ENCODE measurements around the gene AP2B1.

AP2B1 gene

GRCh38 chr17:35630530-35631148 lies 43.5 kb downstream of the AP2B1 start:
- DNase-seq (ENCODE audit: low read depth in 2 of 2) = no peak

DNA sequence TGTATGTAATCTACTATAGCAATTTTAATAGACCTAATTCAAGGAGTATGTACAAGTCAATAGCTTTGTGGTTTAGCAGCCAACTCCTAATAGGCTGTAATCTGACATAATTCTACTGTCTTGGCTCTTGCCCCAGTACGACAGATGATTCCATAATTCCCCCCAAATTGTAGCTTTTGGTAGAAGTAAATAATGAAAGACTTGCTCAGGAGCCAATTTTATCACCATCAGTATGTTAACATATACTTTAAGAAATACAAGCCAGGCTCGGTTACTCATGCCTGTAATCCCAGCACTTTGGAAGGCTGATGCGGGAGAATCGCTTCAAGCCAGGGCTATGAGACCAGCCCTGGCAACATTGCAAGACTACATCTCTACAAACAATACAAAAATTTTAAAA lies 53.9 kb downstream of the AP2B1 start:
- no peak for DNase-seq (ENCODE audit: low read depth in 2 of 2)

DNA sequence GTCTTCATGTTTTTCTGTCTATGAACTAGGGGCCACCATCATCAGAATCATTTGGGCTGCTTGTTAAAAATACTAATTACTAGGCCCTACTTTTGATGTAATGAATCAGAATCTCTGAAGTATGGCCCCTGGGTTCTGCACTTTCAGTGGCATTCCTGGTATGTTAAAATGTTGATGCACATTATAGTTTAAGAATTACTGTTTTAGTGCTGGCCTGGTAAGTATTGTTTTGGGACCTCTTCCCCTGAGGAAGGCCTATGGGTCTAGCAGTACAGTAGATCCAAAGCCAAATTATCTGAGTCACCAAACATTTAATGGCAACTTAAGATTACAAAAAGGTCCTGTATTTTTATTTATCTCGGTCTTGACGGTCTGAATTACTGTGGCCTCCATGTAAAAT lies 58.8 kb downstream of the AP2B1 start:
- DNase-seq (ENCODE audit: low read depth in 2 of 2) = no peak

DNA sequence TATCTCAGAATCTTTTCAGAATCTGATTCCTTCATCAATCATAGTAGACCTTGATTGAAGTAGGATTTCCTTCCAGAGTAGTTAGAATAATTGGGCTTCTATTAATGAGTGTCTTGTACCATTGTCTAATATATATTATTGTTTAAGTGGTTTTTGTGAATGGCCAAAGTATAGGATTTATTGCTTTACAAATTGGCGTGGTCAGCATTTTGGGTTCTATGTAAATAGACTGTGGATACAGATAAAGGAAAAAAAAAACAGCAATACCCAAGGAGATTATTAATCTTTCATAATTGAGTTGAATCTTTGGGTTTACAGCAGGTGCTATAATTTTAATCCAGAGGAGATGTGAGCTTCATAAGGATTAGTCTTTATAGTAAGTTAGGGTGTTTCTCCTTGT lies 64.3 kb downstream of the AP2B1 start:
- no peak for DNase-seq (ENCODE audit: low read depth in 2 of 2)

- no peak for DNase-seq (ENCODE audit: low read depth in 2 of 2)
Measured at GRCh38 chr17:35653619-35654361, 66.7 kb downstream of the AP2B1 start.

GRCh38 chr17:35655303-35655702 lies 68.2 kb downstream of the AP2B1 start:
- no peak for DNase-seq (ENCODE audit: low read depth in 2 of 2)

DNA sequence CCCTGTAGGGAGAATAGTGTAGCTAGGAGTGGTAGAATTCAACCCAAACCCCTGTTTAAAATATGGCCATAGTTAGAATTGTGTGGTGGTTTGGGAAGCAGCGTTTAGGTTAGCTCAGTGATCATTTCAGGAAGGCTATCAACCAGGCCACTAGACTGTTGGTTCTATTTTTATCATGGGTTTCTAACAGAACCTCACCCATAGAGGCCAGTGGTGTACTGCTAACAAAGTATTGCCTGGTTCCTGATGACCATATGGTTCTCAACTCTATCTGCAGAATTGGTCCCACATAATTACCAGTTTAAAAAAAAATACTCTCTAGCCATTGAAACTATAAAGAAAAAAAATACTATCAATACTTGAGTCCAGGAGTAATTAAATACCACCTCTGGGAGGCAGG lies 73.8 kb downstream of the AP2B1 start:
- DNase-seq (ENCODE audit: low read depth in 2 of 2) = no peak

DNA sequence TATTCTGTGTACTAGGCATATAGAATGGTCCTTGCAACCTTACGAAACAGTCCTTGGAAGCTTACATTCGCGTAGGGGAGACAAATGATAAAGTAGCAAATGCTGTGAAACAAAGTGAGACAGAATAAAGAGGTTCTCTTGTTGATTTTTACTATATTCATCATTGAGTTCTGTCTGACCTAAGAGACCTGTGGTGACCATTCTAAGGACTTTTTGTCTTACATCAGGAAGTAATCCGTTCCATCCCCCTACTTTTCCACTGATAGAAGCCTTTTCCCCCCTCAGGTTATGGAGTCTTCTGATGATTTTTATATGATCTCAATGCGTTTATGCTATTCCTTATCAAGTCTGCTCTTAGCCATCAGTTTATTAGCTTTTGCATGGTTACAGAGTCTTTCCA lies 77.6 kb downstream of the AP2B1 start:
- no peak for DNase-seq (ENCODE audit: low read depth in 2 of 2)

DNA sequence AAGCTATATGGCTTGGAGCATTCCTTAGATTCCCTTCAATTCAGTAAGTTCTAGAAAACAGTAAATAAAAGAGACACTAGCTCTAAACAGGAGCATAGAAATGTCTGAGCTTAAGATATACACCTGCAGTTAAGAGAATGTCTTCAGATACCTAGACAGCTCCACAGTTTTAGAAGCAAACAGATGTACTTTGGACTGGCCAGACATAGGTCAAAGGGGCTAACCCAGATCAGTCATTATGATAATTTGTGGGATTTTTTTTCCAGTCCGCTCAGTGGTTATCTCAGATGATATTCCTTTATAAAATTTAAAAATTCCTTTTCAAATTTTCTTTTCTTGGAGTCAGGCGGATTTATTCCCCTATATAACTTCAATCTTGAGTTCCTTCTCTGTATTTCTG lies 78.5 kb downstream of the AP2B1 start:
- no peak for DNase-seq (ENCODE audit: low read depth in 2 of 2)

DNA sequence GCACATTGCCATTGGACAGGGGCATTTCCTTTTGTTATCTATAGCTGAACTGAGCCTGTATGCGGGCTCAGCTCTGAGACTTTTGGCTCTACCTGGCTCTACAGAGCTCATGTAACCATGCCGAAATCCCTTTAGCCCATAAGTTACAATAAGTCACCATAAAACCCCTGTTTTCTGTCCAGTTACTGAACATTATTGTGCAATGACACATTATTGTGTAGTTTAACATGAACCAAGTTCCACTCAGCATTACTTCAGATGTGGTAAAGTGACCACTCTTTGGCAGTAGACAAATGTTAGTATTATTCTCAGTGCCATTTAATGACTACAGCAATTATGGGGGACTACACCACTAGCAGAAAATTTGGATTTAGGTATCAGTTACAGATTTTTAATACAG lies 78.9 kb downstream of the AP2B1 start:
- no peak for DNase-seq (ENCODE audit: low read depth in 2 of 2)

GRCh38 chr17:35666967-35667532 lies 79.9 kb downstream of the AP2B1 start:
- DNase-seq (ENCODE audit: low read depth in 2 of 2) = no peak

- DNase-seq (ENCODE audit: low read depth in 2 of 2) = no peak
Measured at GRCh38 chr17:35668802-35669201, 81.7 kb downstream of the AP2B1 start.

GRCh38 chr17:35674552-35674951 lies 87.4 kb downstream of the AP2B1 start:
- no peak for DNase-seq (ENCODE audit: low read depth in 2 of 2)

GRCh38 chr17:35676441-35676840 lies 89.3 kb downstream of the AP2B1 start:
- DNase-seq (ENCODE audit: low read depth in 2 of 2) = no peak

- DNase-seq (ENCODE audit: low read depth in 2 of 2) = no peak
Measured at GRCh38 chr17:35679007-35679682, 92.0 kb downstream of the AP2B1 start.

DNA sequence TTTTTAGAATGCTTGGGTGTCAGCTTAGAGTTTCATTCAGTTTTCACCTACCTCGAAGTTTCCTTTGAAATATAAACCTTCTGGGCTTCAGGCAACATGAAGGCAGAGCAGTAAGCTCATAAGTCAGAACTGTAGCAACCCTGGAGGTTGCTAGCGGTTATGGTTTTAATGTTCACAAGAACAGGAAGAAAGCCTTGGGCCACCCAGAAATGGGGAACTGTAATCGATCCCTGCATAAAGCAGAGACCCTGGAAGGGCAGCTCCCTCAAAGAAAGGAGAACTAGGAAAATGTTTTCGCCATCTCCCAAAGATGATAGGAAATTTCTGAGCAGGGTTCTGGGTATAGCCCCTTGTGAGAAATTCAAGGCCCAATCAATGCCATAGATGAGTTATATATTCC lies 96.5 kb downstream of the AP2B1 start:
- DNase-seq (ENCODE audit: low read depth in 2 of 2) = no peak

- DNase-seq (ENCODE audit: low read depth in 2 of 2) = no peak
Measured at GRCh38 chr17:35684055-35684802, 97.1 kb downstream of the AP2B1 start.

DNA sequence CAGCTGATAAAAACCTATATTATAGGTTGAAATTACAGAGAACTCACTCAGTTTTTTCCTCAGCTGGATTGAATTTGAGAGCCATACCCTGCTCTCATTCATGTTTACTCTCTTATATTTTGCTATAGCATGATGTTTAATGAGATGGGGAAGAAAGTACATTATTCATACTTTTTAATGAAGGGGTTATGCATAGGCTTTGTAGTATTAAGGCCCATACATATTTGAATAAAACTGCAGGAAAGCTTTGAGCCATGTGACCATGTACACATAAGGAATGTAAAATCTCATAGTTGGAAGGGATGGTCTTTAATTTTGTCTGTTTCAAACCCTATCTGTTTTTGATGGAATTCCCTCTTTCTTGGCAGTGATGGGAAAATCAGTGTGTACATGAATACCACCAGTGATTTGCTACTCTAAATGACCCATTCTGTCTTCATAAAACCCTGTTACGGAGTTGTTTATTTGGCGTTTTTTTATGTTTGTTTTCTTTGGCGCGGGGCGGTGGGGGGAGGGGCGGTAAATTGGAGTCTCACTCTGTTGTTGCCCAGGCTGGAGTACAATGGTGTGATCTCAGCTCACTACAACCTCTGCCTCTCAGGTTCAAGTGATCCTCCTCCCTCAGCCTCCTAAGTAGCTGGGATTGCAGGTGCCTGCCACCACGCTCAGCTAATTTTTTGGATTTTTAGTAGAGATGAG lies 105.5 kb downstream of the AP2B1 start:
- no peak for DNase-seq (ENCODE audit: low read depth in 2 of 2)

- DNase-seq (ENCODE audit: low read depth in 2 of 2) = no peak
Measured at GRCh38 chr17:35693662-35694061, 106.5 kb downstream of the AP2B1 start.

GRCh38 chr17:35694906-35695305 lies 107.8 kb downstream of the AP2B1 start:
- DNase-seq (ENCODE audit: low read depth in 2 of 2) = no peak

DNA sequence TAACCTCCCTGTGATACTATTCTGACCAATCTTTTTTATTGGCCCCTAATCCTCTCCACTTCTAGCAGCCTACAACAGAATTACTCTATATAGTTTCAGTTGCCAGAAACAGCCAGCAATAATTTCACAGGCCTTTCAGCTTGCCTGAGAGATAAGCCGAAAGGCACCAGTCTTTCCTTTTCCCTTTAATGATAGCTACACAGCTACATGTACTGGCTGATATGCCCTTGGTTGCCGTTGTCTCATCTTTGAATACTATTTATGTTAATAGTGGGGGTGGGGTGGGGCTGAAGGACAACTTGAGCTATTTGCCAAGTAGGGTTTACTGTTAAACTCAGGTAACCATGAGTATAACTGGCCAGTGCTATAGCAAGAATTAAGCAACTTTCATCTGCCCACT lies 108.5 kb downstream of the AP2B1 start:
- no peak for DNase-seq (ENCODE audit: low read depth in 2 of 2)

DNA sequence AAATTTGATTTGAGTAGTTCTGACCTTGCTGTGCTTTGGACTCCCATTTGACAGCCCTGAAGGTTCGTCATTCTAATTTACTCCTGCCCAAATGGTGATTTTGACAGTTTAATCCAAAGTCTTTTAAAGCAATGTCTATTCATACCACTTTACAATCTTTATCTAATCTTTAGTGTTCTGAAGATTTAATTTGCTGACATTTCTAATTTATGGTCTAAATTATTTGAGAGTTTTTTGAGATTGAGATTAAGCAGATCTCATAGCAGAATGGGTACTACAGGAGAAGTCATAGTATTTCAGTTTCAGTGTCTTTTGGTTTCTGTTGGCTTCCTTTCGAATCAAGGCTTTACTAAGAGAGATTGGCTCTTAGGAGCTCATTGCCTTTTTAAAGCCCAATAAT lies 111.7 kb downstream of the AP2B1 start:
- no peak for DNase-seq (ENCODE audit: low read depth in 2 of 2)
